ENCODE results near the gene ZNF205.

- TF ChIP-seq, protein P1, sequence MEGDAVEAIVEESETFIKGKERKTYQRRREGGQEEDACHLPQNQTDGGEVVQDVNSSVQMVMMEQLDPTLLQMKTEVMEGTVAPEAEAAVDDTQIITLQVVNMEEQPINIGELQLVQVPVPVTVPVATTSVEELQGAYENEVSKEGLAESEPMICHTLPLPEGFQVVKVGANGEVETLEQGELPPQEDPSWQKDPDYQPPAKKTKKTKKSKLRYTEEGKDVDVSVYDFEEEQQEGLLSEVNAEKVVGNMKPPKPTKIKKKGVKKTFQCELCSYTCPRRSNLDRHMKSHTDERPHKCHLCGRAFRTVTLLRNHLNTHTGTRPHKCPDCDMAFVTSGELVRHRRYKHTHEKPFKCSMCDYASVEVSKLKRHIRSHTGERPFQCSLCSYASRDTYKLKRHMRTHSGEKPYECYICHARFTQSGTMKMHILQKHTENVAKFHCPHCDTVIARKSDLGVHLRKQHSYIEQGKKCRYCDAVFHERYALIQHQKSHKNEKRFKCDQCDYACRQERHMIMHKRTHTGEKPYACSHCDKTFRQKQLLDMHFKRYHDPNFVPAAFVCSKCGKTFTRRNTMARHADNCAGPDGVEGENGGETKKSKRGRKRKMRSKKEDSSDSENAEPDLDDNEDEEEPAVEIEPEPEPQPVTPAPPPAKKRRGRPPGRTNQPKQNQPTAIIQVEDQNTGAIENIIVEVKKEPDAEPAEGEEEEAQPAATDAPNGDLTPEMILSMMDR (IDR thresholded peaks at IDR 0.05; ENCODE audit: low read length), result no peak
- no peak for TF ChIP-seq EZH2 (IDR thresholded peaks at IDR 0.05; ENCODE audit: borderline replicate concordance, low read length)
Observed at GRCh38 chr16:3121851-3122467, 9.6 kb downstream of the ZNF205 start.
